Fibroblast of skin of back (primary cell): ENCODE data around the gene PAX4. TPM values are rescaled to one million over a fixed set of nuclear protein-coding genes. Genes with fewer than 3 reads are reported as not detected.

Experiments
- DNase-seq: peaks from one replicate; pipeline ENCODE4 v3.0.0-alpha.2; 2013
- polyA plus RNA-seq, 2 experiments: library from polyadenylated mRNA; unstranded; fragments of 120-200 nt; gene quantifications; one replicate each; pipeline ENCODE4 v1.2.1, GENCODE V29; 2013; ENCODE audit not compliant: insufficient read length in 2 of 2

PAX4 gene
- not detected for polyA plus RNA-seq (2013, experiment 1 of 2; ENCODE audit: insufficient read length)
- not detected for polyA plus RNA-seq (2013, experiment 2 of 2; ENCODE audit: insufficient read length)

- DNase-seq, result no peak
These were observed at the start of gene PAX4 for GRCh38 chr7:127618042-127618441. Gene PAX4 (minus strand): TSS chr7:127618142. CDS start chr7:127615928, 2,214 bp downstream.

GRCh38 chr7:127667017-127667670 lies 49.2 kb upstream of the PAX4 start:
- peak; percentile 85 for DNase-seq

DNA sequence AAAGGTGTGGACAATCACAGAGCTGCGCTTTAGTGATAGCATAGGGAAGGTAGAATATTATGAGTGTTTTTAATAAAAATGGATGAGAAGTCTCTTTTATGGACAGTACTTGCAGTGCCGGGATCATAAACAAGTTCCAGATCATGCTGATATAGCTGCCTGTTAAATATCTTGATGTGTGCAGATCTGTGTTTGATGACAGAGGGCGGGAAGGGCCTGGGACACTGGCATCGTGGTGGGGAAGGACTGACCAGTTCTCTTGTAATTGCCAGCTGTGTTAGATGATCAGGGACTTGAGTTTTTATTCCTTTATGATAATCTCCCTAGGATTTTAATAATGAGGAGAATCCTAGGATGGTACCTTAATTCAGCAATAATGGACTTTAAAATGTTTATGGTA lies 48.7 kb upstream of the PAX4 start:
- DNase-seq, result peak; percentile 7

DNA sequence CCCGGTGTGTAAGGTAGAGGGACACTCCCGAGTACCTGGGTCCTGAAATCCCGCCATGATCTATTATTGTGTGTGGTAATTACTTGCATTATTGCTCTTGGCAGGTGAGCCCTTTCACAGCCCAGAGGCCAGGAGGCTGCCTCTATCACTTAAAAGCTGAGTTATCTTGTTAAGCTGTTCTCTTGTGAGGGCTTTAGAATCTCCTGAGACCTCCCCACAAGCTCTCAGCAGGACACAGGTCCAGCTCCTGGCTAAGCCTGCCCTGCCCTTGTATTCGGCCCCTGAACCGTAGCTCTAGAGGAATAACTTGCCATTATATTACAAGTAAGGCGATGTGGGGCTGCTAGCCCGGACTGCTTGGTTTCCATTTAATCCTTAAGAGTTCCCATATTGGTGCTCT lies 48.0 kb upstream of the PAX4 start:
- DNase-seq, result no peak

DNA sequence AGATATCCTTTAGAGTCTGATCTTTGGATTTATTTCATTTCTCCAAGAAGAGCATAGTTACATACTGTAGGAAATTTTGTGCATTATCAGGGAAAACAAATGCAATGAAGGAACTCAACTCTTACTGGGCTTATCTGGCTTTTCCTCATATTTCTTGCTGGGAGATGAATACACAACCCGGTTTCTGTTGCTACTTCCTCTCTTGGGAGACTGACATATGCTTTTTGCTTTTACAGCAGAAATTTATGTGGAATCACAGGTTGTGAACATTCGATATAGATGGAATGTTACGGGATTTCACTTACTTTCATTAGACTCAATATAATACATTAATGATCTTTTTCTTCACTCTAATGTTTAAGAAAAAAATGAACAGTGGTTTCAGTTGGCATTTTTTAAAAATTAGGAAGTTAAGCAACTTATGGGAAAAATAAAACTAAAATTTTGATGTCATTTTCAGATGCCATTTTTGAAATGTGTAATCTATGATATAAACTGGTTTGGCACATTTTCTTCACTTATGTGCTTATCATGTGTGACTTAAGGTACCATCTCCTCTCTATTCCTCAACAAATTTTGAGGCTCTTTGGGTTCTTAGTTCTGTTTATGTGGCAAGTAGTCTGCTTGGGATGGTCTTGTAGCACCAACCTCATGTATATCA lies 41.2 kb upstream of the PAX4 start:
- DNase-seq, result no peak

DNA sequence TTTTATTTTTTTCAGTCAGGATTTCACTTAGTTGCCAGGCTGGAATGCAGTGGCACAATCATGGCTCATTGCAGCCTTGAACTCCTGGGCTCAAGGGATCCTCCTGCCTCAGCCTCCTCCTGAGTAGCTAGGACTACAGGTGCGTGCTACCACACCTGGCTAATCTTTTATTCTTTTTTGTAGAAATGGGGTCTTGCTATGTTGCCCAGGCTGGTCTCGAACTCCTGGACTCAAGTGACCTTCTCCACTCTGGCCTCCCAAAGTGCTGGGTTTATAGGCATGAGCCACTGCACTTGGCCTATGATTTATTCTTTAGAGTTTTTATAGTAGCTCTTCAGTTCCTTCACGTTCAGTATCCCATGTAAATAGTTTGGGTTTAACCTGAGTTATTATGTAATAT lies 39.6 kb upstream of the PAX4 start:
- no peak for DNase-seq

- DNase-seq, result no peak
These were observed 37.8 kb upstream of the PAX4 start for GRCh38 chr7:127655720-127656119.

DNA sequence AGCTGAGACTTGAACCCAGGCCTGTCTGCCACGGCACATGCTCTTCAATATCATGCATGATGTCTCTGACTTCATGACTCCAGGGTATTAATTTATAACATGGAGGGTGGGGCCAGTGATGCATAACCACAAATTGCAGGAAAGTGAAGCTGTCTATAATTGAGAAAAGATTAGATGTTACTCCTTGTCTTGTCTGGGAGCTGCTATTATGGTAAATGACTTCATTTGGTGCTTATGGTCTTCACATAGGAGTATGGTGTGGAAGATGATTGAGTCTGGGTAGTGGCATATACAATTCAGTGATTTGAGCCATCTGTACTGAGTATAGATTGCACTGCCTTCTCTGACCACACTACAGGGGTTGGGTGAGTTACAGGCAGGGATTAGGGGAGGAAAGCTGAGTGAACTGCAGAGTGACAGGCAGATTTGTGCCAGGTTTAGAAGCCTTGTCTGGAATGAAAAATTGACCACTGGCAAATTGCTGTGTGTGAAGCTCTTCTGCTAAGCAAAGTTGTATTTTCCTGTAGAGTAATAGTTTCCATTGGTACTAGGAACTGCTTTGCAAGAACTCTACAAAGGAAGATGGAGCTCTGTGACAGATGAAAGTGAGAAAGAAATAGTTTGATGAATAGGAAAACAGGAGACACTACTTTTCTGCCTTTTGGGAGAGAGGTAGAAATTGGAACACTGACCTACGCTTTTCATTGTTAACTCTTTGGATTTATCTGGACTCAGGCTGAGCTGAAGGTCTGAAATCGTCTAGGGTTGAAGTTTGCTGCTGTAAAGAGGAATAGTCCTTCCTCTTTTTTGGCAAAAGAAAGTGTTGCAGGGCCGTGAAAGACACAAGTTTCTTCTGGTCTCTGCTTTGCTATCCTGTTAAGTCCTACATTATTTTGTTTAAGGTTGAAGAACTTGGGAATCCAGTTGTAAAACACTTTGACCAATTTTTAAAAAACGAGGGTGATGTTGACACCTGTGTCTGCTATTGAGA lies 36.8 kb upstream of the PAX4 start:
- DNase-seq, result no peak

GRCh38 chr7:127653396-127653795 lies 35.5 kb upstream of the PAX4 start:
- DNase-seq, result no peak

DNA sequence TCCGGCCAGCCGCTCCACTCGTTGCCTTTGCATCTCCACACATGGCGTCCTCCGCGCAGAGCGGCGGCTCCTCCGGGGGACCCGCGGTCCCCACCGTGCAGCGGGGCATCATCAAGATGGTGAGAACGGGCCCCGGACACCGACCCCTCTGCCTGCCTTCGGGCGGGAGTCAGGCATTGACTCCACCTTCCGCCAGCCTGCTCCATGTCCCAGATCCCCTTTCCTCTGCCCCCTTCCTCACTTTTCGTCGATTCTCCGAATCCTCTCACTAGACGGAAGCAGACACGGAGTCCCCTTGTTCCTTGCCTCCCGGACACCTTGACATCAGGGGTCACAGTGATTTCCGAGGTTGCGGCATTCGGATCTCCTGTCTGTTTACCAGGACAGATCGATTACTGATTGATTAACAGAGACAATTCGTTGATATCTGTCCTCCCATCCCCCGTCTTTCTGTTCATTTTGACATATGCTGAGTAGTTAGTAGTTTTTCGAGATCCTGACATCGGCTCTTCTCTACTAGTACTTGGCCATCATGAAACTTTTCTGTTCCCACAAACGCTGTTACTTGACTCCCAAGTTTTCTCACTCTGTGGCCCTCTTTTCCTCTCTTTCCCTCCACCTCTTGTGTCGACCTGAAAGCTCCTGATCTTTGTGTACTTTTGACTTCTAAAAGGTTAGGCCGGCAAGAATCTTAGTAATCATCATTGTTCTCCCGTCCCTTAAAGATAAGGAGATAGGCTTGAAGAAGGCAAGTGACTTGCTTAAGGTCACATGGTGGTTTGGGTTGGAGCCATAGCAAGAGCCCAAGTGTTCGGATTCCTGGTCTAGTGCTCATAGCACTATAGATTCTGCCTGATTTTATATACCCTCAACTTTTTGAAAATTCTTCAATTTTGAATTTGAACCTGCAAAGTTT lies 34.6 kb upstream of the PAX4 start:
- DNase-seq, result peak; percentile 34

DNA sequence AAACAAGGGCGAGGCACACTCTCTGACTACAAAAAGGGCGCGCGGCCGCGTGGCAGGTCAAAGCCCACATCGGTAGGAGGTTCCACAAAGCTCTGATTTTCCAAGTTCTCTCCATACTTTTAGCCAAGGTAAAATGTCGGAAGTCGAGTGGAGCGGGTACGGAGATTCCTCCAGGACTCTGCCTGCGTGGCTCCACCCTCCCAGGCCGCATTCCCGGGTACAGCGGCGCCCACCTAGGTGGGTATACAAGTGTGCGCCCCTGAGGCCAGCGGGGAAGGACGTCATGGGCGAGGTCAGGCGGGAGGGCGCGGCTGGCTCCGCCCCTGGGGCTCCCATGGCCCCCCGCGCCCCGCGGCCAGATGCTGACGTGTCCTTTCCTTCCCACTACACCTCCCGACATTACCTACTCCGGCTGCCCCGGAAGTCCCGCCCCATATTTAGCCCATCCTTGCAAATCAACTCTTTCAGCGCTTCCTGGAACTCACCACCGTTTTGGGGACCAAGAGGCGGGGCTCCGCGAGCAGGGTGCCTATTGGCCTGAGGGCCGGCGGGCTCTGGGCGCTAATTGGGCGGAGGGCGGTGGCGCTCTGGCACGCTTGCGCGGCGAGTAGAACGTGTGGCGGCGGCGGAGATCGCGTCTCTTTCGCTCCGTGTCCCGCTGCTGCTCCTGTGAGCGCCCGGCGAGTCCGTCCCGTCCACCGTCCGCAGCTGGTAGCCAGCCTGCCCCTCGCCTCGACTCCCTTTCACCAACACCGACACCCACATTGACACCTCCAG lies 33.8 kb upstream of the PAX4 start, which contains the start of gene SND1:
SND1 (plus strand) TSS at position 639 of the 777 bp plus-strand sequence. CDS start 180 bp downstream, outside the sequence.
- peak; percentile 100 for DNase-seq

GRCh38 chr7:127650847-127651555 lies 33.1 kb upstream of the PAX4 start:
- peak; percentile 54 for DNase-seq

- DNase-seq, result no peak
These were observed 31.0 kb upstream of the PAX4 start for GRCh38 chr7:127648986-127649385.

- DNase-seq, result no peak
These were observed 29.7 kb upstream of the PAX4 start for GRCh38 chr7:127647636-127648035.

GRCh38 chr7:127644484-127644883 lies 26.5 kb upstream of the PAX4 start:
- no peak for DNase-seq

GRCh38 chr7:127638197-127638596 lies 20.3 kb upstream of the PAX4 start:
- DNase-seq, result no peak

DNA sequence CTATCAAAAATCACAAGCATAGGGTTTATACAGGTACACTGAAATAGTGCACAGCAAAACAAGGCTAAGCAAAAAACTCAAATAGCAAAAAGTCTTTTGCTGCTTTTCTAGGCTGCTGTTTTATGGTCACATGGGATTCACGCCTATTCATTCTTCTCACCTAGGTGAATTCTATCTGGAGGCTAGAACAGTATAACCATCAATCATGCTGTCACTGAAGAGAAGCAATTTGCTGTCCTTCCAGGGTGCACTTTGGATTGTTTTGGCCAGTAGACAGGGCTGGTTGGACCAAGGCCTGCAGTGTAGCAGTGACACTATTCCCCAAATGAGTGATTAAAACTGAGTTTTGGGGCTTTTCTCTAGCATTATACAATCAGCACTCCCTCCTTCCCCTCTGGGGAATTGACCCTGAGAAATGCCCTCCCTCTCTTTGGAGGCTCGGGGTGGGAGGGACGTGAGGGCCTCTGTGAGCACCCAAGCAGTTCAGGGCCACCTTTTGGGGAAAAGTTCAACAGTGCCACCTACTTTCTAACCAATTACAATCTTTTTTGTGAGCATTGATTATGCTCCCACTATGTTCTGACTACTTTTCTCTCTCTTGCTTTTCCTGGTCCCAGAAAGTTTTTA lies 17.8 kb upstream of the PAX4 start:
- no peak for DNase-seq

- peak; percentile 97 for DNase-seq
These were observed 14.5 kb upstream of the PAX4 start for GRCh38 chr7:127632276-127632910.

DNA sequence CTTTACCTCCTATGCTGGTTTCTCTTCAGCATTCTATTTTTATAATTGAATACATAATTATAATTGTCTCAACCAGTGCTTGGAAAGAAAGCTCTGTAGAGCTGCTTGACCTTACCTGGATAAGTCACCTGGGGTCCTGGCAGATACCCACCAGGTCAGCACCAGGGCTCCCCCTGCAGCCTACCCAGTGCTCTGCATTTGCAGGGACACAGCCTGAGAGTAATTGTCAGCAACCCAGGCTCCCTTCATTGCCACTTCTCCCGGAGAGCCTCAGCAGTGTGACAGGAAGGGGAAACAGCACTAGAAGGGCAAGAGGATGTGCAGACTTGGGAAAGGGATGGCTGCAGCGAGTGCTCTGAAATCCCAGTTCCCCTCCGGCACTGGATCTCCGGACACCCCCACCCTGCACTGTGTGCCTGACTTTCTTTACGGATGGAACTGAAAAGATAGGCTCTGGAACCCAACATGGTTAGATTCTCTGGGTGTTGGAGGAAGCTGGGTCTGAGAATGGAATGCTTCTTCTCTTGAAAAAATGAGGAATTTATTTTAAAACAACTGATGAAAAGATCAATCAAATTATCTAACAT lies 11.4 kb upstream of the PAX4 start:
- DNase-seq, result no peak
